Mesothelial cell of epicardium (in vitro differentiated cells): ENCODE measurements around the gene TIMP3. TPM values are rescaled to one million over a fixed set of nuclear protein-coding genes. Genes with fewer than 3 reads are reported as not detected.

Experiments
- DNase-seq, 2 experiments: peaks; one replicate each; pipeline ENCODE4 v3.0.0; 2021; ENCODE audit warnings: low spot score in 2 of 2; ENCODE audit not compliant: unreplicated experiment in 2 of 2
- H3K27ac Mint-ChIP-seq: 2 replicates; pipeline ENCODE4 v1.8.0; 2021; ENCODE audit warnings: mixed read lengths
- H3K27me3 Mint-ChIP-seq: 2 replicates; pipeline ENCODE4 v1.8.0; 2021; ENCODE audit warnings: low read depth, mixed read lengths
- H3K36me3 Mint-ChIP-seq: 2 replicates; pipeline ENCODE4 v1.8.0; 2021; ENCODE audit warnings: mixed read lengths
- H3K4me1 Mint-ChIP-seq: 2 replicates; pipeline ENCODE4 v1.8.0; 2021; ENCODE audit warnings: mixed read lengths
- H3K4me3 Mint-ChIP-seq: 2 replicates; pipeline ENCODE4 v1.8.0; 2021; ENCODE audit warnings: mild to moderate bottlenecking, moderate library complexity, mixed read lengths
- H3K9me3 Mint-ChIP-seq: 2 replicates; pipeline ENCODE4 v1.8.0; 2021; ENCODE audit warnings: mixed read lengths
- CTCF ChIP-seq: fragments of 200-600 bp; sonication (generic); IDR thresholded peaks from one replicate; pipeline ENCODE4 v1.5.0; 2021; ENCODE audit warnings: antibody characterized with exemption; ENCODE audit not compliant: unreplicated experiment
- total RNA-seq: library from RNA; stranded (reverse); gene quantifications from 3 replicates; pipeline ENCODE4 v1.2.1, GENCODE V29; 2021

The TIMP3 gene
- total RNA-seq, 1 donor from 2014 or later, result 67.2 TPM

- H3K4me1 Mint-ChIP-seq, result peaks cover 8% of the 10 kb centered on the region
- TF ChIP-seq CTCF, result no peak
- no peak overlapping the region for H3K4me3 Mint-ChIP-seq
- no peak for DNase-seq
- H3K27ac Mint-ChIP-seq, result peak overlapping the region; percentile 54
- no peaks in the 10 kb centered on the region for H3K36me3 Mint-ChIP-seq
- no peaks in the 10 kb centered on the region for H3K27me3 Mint-ChIP-seq
- no peaks in the 10 kb centered on the region for H3K9me3 Mint-ChIP-seq
Measured at GRCh38 chr22:32765132-32765618, 36.3 kb upstream of the TIMP3 start.

GRCh38 chr22:32771756-32772155 is 29.7 kb upstream of the TIMP3 start:
- no peaks in the 10 kb centered on the region for H3K9me3 Mint-ChIP-seq
- no peak overlapping the region for H3K27ac Mint-ChIP-seq

GRCh38 chr22:32775957-32776356 is 25.5 kb upstream of the TIMP3 start:
- DNase-seq, result no peak
- Mint-ChIP-seq H3K27me3 (no peaks in the 10 kb centered on the region), H3K27ac (no peak overlapping the region), H3K4me1 (peaks cover 7% of the 10 kb centered on the region), H3K9me3 (no peaks in the 10 kb centered on the region), H3K36me3 (no peaks in the 10 kb centered on the region), H3K4me3 (no peak overlapping the region)
- TF ChIP-seq CTCF, result no peak

More at GRCh38 chr22:32771756-32772155, 29.7 kb upstream of the TIMP3 start:
- H3K4me1 Mint-ChIP-seq, result no peaks in the 10 kb centered on the region
- no peaks in the 10 kb centered on the region for H3K36me3 Mint-ChIP-seq
- no peak for DNase-seq
- TF ChIP-seq CTCF, result no peak
- no peaks in the 10 kb centered on the region for H3K27me3 Mint-ChIP-seq
- no peak overlapping the region for H3K4me3 Mint-ChIP-seq

GRCh38 chr22:32776397-32776796 is 25.1 kb upstream of the TIMP3 start:
- Mint-ChIP-seq H3K27me3 (no peaks in the 10 kb centered on the region), H3K4me3 (no peak overlapping the region), H3K4me1 (peaks cover 8% of the 10 kb centered on the region), H3K36me3 (no peaks in the 10 kb centered on the region), H3K27ac (no peak overlapping the region), H3K9me3 (no peaks in the 10 kb centered on the region)
- DNase-seq, result no peak
- TF ChIP-seq CTCF, result no peak

- no peak overlapping the region for H3K4me3 Mint-ChIP-seq
- H3K27ac Mint-ChIP-seq, result no peak overlapping the region
- no peaks in the 10 kb centered on the region for H3K36me3 Mint-ChIP-seq
- H3K27me3 Mint-ChIP-seq, result no peaks in the 10 kb centered on the region
- peaks cover 11% of the 10 kb centered on the region for H3K4me1 Mint-ChIP-seq
- H3K9me3 Mint-ChIP-seq, result no peaks in the 10 kb centered on the region
- no peak for TF ChIP-seq CTCF
- DNase-seq, result no peak
Measured at GRCh38 chr22:32776802-32777201, 24.7 kb upstream of the TIMP3 start.

GRCh38 chr22:32777987-32778386 is 23.5 kb upstream of the TIMP3 start:
- Mint-ChIP-seq H3K4me3 (no peak overlapping the region), H3K27me3 (no peaks in the 10 kb centered on the region), H3K4me1 (peaks cover 11% of the 10 kb centered on the region), H3K27ac (no peak overlapping the region), H3K9me3 (no peaks in the 10 kb centered on the region), H3K36me3 (no peaks in the 10 kb centered on the region)
- TF ChIP-seq CTCF, result no peak
- no peak for DNase-seq
